K562 (cell line): ENCODE results near the gene NAT14. TPM values are rescaled to one million over a fixed set of nuclear protein-coding genes. Genes with fewer than 3 reads are reported as not detected.

Experiments
- CBX5 ChIP-seq: IDR thresholded peaks from 2 replicates; pipeline ENCODE4 v1.6.1; 2014; ENCODE audit warnings: low read depth, borderline replicate concordance
- CEBPB ChIP-seq: fragments of 450-650 bp; IDR thresholded peaks from 2 replicates; pipeline ENCODE4 v1.6.1; 2016; ENCODE audit warnings: missing genetic modification characterization, missing compliant biosample characterization
- CREM ChIP-seq: IDR thresholded peaks from 2 replicates; pipeline ENCODE4 v1.6.1; 2014; ENCODE audit warnings: antibody characterized with exemption, low read depth
- CTCF ChIP-seq, 3 experiments: IDR thresholded peaks in 2 of 3; conservative IDR thresholded peaks in 1 of 3; 2 replicates each; pipeline ENCODE4 v1.5.1; 2011 to 2012; ENCODE audit warnings: low read length in 3 of 3, mild to moderate bottlenecking in 3 of 3, control low read depth in 2 of 3, improper control_type of control experiment in 1 of 3, inconsistent platforms in 1 of 3, low read depth in 1 of 3, mixed read lengths in 1 of 3, moderate library complexity in 1 of 3; ENCODE audit not compliant: insufficient read depth in 2 of 3
- CTCFL ChIP-seq: IDR thresholded peaks from 2 replicates; pipeline ENCODE4 v1.6.1; 2011; ENCODE audit warnings: borderline replicate concordance, low read depth, mild to moderate bottlenecking, moderate library complexity, low read length; ENCODE audit not compliant: insufficient read depth, poor library complexity, severe bottlenecking
- DDX20 ChIP-seq: fragments of 450-650 bp; IDR thresholded peaks from 2 replicates; pipeline ENCODE4 v1.6.1; 2016; ENCODE audit warnings: missing genetic modification characterization, low read depth, mild to moderate bottlenecking, missing compliant biosample characterization, moderate library complexity
- DPF2 ChIP-seq: fragments of 450-650 bp; IDR thresholded peaks from 2 replicates; pipeline ENCODE4 v1.6.1; 2016
- FOXA3 ChIP-seq, 2 experiments: fragments of 450-650 bp in 1 of 2; sonication (generic) in 1 of 2; formaldehyde crosslinking; IDR thresholded peaks in 1 of 2; conservative IDR thresholded peaks in 1 of 2; 2 replicates each; pipeline versions ENCODE4 v1.4.0 to v1.8.0; 2020 to 2022; ENCODE audit warnings: mild to moderate bottlenecking in 2 of 2, missing genetic modification reagents in 1 of 2
- FOXJ3 ChIP-seq: sonication (generic); formaldehyde crosslinking; IDR thresholded peaks from 2 replicates; pipeline ENCODE4 v1.4.0; 2020; ENCODE audit warnings: mild to moderate bottlenecking, missing genetic modification reagents
- KAT2B ChIP-seq: IDR thresholded peaks from one replicate; pipeline ENCODE4 v1.6.1; 2012; ENCODE audit warnings: low read depth, mild to moderate bottlenecking, control low read depth, inconsistent platforms, low read length, moderate library complexity
- KLF13 ChIP-seq: fragments of 450-650 bp; IDR thresholded peaks from 2 replicates; pipeline ENCODE4 v1.6.1; 2016; ENCODE audit warnings: missing genetic modification characterization, low read depth, mild to moderate bottlenecking, missing compliant biosample characterization, moderate library complexity, borderline replicate concordance
- MAFF ChIP-seq: IDR thresholded peaks from 2 replicates; pipeline ENCODE4 v1.6.1; 2012; ENCODE audit warnings: low read length, improper control_type of control experiment
- MITF ChIP-seq: IDR thresholded peaks from 2 replicates; pipeline ENCODE4 v1.6.1; 2014; ENCODE audit warnings: antibody characterized with exemption
- MXD1 ChIP-seq: fragments of 250-450 bp; sonication (Bioruptor Pico); IDR thresholded peaks from 2 replicates; pipeline ENCODE4 v1.8.0; 2021; ENCODE audit warnings: borderline replicate concordance, mild to moderate bottlenecking, moderate library complexity; ENCODE audit not compliant: poor library complexity, severe bottlenecking
- RBM15 ChIP-seq: fragments of 200-400 bp; formaldehyde crosslinking; IDR thresholded peaks from 2 replicates; pipeline ENCODE4 v1.6.1; 2018; ENCODE audit warnings: mild to moderate bottlenecking, low read length, moderate library complexity; ENCODE audit not compliant: insufficient read depth
- RUNX1 ChIP-seq: sonication (generic); IDR thresholded peaks from 2 replicates; pipeline ENCODE4 v1.6.1; 2016; ENCODE audit warnings: antibody characterized with exemption, low read depth
- SMARCA5 ChIP-seq: fragments of 450-650 bp; IDR thresholded peaks from 2 replicates; pipeline ENCODE4 v1.6.1; 2016
- TAF1 ChIP-seq: IDR thresholded peaks from 2 replicates; pipeline ENCODE4 v1.6.1; 2011; ENCODE audit warnings: mild to moderate bottlenecking, low read length, moderate library complexity; ENCODE audit not compliant: insufficient read depth, control insufficient read depth, severe bottlenecking; ENCODE audit errors: extremely low read depth
- TBL1XR1 ChIP-seq, 2 experiments: IDR thresholded peaks; 2 replicates each; pipeline ENCODE4 v1.6.1; 2012; ENCODE audit warnings: improper control_type of control experiment in 2 of 2, low read length in 2 of 2, mild to moderate bottlenecking in 1 of 2
- ZC3H8 ChIP-seq: fragments of 450-650 bp; IDR thresholded peaks from 2 replicates; pipeline ENCODE4 v1.6.1; 2017
- ZFP1 ChIP-seq: fragments of 450-650 bp; formaldehyde crosslinking; IDR thresholded peaks from 2 replicates; pipeline ENCODE4 v1.4.0; 2020; ENCODE audit warnings: mild to moderate bottlenecking, mixed read lengths
- ZNF274 ChIP-seq: IDR thresholded peaks from 2 replicates; pipeline ENCODE4 v1.6.1; 2011; ENCODE audit warnings: low read depth, mild to moderate bottlenecking, low read length, moderate library complexity, borderline replicate concordance
- ZNF583 ChIP-seq: fragments of 250-450 bp; sonication (Bioruptor Pico); IDR thresholded peaks from 2 replicates; pipeline ENCODE4 v1.4.0; 2020
- polyA plus RNA-seq, 8 experiments: library from polyadenylated mRNA; depleted of rRNA in 4 of 8; stranded (reverse) in 5 of 8; unstranded in 3 of 8; fragments of >200 nt; fragmentation: Nextera tagmentation in 2 of 8; fragmentation: Illumina TruSeq in 1 of 8; extraction: Ambion mirVana in 2 of 8; extraction: Trizol in 1 of 8; gene quantifications; 2 replicates each; pipeline versions ENCODE4 v1.2.1 to v1.2.3, GENCODE V29; 2011 to 2014; ENCODE audit warnings: inconsistent platforms in 1 of 8, missing spikeins in 1 of 8
- total RNA-seq, 7 experiments: library from RNA; depleted of rRNA in 6 of 7; stranded (reverse); fragments of >200 nt in 6 of 7; fragmentation: Illumina TruSeq in 2 of 7; extraction: Trizol in 2 of 7; gene quantifications; 2 replicates each; pipeline versions ENCODE4 v1.2.1 to v1.2.3, GENCODE V29; 2011 to 2021; ENCODE audit warnings: low replicate concordance in 1 of 7

The NAT14 gene
- total and polyA plus RNA-seq, 9 of the 15 experiments (the other 6 are each of a cell fraction or from before 2014, with no cell fraction given), result 2.4 to 77.0 (median 26.7) TPM

- TF ChIP-seq CEBPB (peak; percentile 87), RBM15 (no peak), DPF2 (peak; percentile 98), KAT2B (no peak), CREM (peak; percentile 38; the same call in 1 of the 2 replicates), TAF1 (peak; percentile 49), CTCF (IDR thresholded peaks at IDR 0.05 in 2 of 3, conservative IDR thresholded peaks at IDR 0.05 in 1 of 3; ENCODE audit: insufficient read depth in 2 of 3, low read depth in 1 of 3, low read length in 3 of 3) (peak; percentile 93 to 99 (median 95)), CTCFL (peak; percentile 81), CBX5 (no peak), FOXJ3 (CRISPR knock-in tag) (no peak), MAFF (no peak), ZNF583 (no peak), DDX20 (tag) (no peak), MXD1 (CRISPR knock-in tag) (no peak), TBL1XR1 (IDR thresholded peaks at IDR 0.05; ENCODE audit: low read length in 2 of 2) (peak in 1 of 2 experiments; percentile 67; a peak in 1 of 4 replicates), MITF (no peak), KLF13 (no peak), SMARCA5 (no peak), ZNF274 (no peak), FOXA3 (CRISPR knock-in tag; conservative IDR thresholded peaks at IDR 0.05 in 1 of 2, IDR thresholded peaks at IDR 0.05 in 1 of 2) (no peak), ZC3H8 (no peak; the same call in 1 of the 2 replicates), ZFP1 (CRISPR knock-in tag) (no peak), RUNX1 (no peak)
These were observed 17.5 kb upstream of the NAT14 start (continued) for GRCh38 chr19:55467236-55468053.
